GM23338 (cell line): Measurements from ENCODE around the gene RFX6. TPM values are rescaled to one million over a fixed set of nuclear protein-coding genes. Genes with fewer than 3 reads are reported as not detected.
"Not testable (repeated sequence)": the region's sequence is repeated elsewhere in the genome, so short reads cannot be mapped to it uniquely, and the experiment has no call there.

ENCODE experiments used
- ATAC-seq: fragments of 200-7000 bp; cut with Tn5 transposase; 3 replicates; pipeline ENCODE4 v1.9.1; 2020
- DNase-seq: peaks from one replicate; pipeline ENCODE4 v3.0.0-alpha.2; 2015; ENCODE audit warnings: low spot score
- H2AFZ ChIP-seq: fragments of 200-600 bp; sonication (generic); 2 replicates; pipeline ENCODE4 v1.8.0; 2016; ENCODE audit warnings: antibody characterized with exemption, mild to moderate bottlenecking, moderate library complexity
- H3F3A ChIP-seq: fragments of 200-600 bp; sonication (generic); replicated peaks from 2 replicates; pipeline ENCODE4 v1.8.0; 2017; ENCODE audit warnings: antibody characterized with exemption, mixed run types, low read depth
- H3K27ac ChIP-seq: fragments of 200-600 bp; sonication (generic); 2 replicates; pipeline ENCODE4 v1.6.1; 2016; ENCODE audit warnings: low read depth
- H3K27me3 ChIP-seq: fragments of 200-600 bp; sonication (generic); 2 replicates; pipeline ENCODE4 v1.8.0; 2016; ENCODE audit warnings: mild to moderate bottlenecking, mixed run types, moderate library complexity; ENCODE audit not compliant: insufficient read depth
- H3K36me3 ChIP-seq: fragments of 200-600 bp; sonication (generic); 2 replicates; pipeline ENCODE4 v1.8.0; 2016; ENCODE audit warnings: mild to moderate bottlenecking; ENCODE audit not compliant: insufficient read depth
- H3K4me1 ChIP-seq: fragments of 200-600 bp; sonication (generic); 2 replicates; pipeline ENCODE4 v1.8.0; 2016; ENCODE audit warnings: mild to moderate bottlenecking, moderate library complexity; ENCODE audit not compliant: insufficient read depth
- H3K4me2 ChIP-seq: fragments of 200-600 bp; sonication (generic); 2 replicates; pipeline ENCODE4 v1.7.1; 2017; ENCODE audit warnings: mixed run types
- H3K4me3 ChIP-seq: fragments of 200-600 bp; sonication (generic); 2 replicates; pipeline ENCODE4 v1.6.1; 2016; ENCODE audit warnings: mixed run types
- H3K79me2 ChIP-seq: fragments of 200-600 bp; sonication (generic); replicated peaks from 2 replicates; pipeline ENCODE4 v1.8.0; 2017; ENCODE audit warnings: mild to moderate bottlenecking; ENCODE audit not compliant: insufficient read depth
- H3K9me2 ChIP-seq: fragments of 200-600 bp; sonication (generic); 2 replicates; pipeline ENCODE4 v1.8.0; 2017; ENCODE audit not compliant: insufficient read depth
- H4K20me1 ChIP-seq: fragments of 200-600 bp; sonication (generic); replicated peaks from 2 replicates; pipeline ENCODE4 v1.8.0; 2017; ENCODE audit warnings: mild to moderate bottlenecking; ENCODE audit not compliant: insufficient read depth
- H3K27ac Mint-ChIP-seq: 2 replicates; pipeline ENCODE4 v1.8.0; 2020; ENCODE audit warnings: inconsistent platforms, mild to moderate bottlenecking, moderate library complexity, mixed read lengths
- H3K27me3 Mint-ChIP-seq: 3 replicates; pipeline ENCODE4 v1.8.0; 2022; ENCODE audit warnings: low read depth, mild to moderate bottlenecking, moderate library complexity, mixed read lengths, inconsistent platforms; ENCODE audit not compliant: insufficient read depth, poor library complexity
- H3K36me3 Mint-ChIP-seq: 3 replicates; pipeline ENCODE4 v1.8.0; 2021; ENCODE audit warnings: low read depth, mild to moderate bottlenecking, inconsistent platforms, moderate library complexity, mixed read lengths
- H3K4me1 Mint-ChIP-seq: 3 replicates; pipeline ENCODE4 v1.8.0; 2020; ENCODE audit warnings: mild to moderate bottlenecking, inconsistent platforms, mixed read lengths
- H3K4me3 Mint-ChIP-seq: 3 replicates; pipeline ENCODE4 v1.8.0; 2021; ENCODE audit warnings: moderate library complexity, mild to moderate bottlenecking, inconsistent platforms, mixed read lengths
- H3K9me3 Mint-ChIP-seq: 3 replicates; pipeline ENCODE4 v1.8.0; 2020; ENCODE audit warnings: moderate library complexity, mild to moderate bottlenecking, inconsistent platforms, mixed read lengths
- CREB1 ChIP-seq: fragments of 250-450 bp; sonication (Bioruptor Pico); IDR thresholded peaks from 2 replicates; pipeline ENCODE4 v1.5.0; 2020; ENCODE audit warnings: low read depth, mild to moderate bottlenecking, moderate library complexity
- EZH2 ChIP-seq: fragments of 200-600 bp; sonication (generic); IDR thresholded peaks from one replicate; pipeline ENCODE4 v1.8.0; 2017; ENCODE audit warnings: antibody characterized with exemption, mild to moderate bottlenecking, low read depth; ENCODE audit not compliant: unreplicated experiment
- JUNB ChIP-seq: IDR thresholded peaks from one replicate; pipeline ENCODE4 v1.6.1; 2016; ENCODE audit warnings: antibody characterized with exemption; ENCODE audit not compliant: unreplicated experiment
- POLR2AphosphoS5 ChIP-seq: IDR thresholded peaks from 2 replicates; pipeline ENCODE4 v1.6.1; 2016; ENCODE audit warnings: antibody characterized with exemption, low read depth
- STAT1 ChIP-seq: IDR thresholded peaks from one replicate; pipeline ENCODE4 v1.6.1; 2016; ENCODE audit warnings: antibody characterized with exemption; ENCODE audit not compliant: unreplicated experiment
- ZNF331 ChIP-seq: fragments of 250-450 bp; sonication (Bioruptor Pico); IDR thresholded peaks from 2 replicates; pipeline ENCODE4 v1.5.0; 2020; ENCODE audit warnings: low read depth, mild to moderate bottlenecking, moderate library complexity
- polyA plus RNA-seq: library from polyadenylated mRNA; unstranded; fragments of >200 nt; fragmentation: Nextera tagmentation; extraction: Ambion mirVana; gene quantifications from 2 replicates; pipeline ENCODE4 v1.2.1, GENCODE V29; 2016
- total RNA-seq: library from RNA; depleted of rRNA; stranded (reverse); fragments of >200 nt; shearing (Covaris generic); gene quantifications from 2 replicates; pipeline ENCODE4 v1.2.3, GENCODE V29; 2014
- TF ChIP-seq, protein P1 (sequence below), 2 experiments: fragments of 200-600 bp in 1 of 2; sonication (generic) in 1 of 2; conservative IDR thresholded peaks; 2 replicates each; pipeline versions ENCODE4 v1.5.1 to v1.6.1; 2016 to 2017; ENCODE audit warnings: antibody characterized with exemption in 2 of 2, low read depth in 2 of 2, mild to moderate bottlenecking in 2 of 2, moderate library complexity in 1 of 2
- TF ChIP-seq, protein P2 (sequence below): IDR thresholded peaks from 2 replicates; pipeline ENCODE4 v1.6.1; 2016; ENCODE audit warnings: antibody characterized with exemption

Gene RFX6
- total and polyA plus RNA-seq, 2 experiments from 2014 or later: 0.35 TPM; not detected in 1

DNA sequence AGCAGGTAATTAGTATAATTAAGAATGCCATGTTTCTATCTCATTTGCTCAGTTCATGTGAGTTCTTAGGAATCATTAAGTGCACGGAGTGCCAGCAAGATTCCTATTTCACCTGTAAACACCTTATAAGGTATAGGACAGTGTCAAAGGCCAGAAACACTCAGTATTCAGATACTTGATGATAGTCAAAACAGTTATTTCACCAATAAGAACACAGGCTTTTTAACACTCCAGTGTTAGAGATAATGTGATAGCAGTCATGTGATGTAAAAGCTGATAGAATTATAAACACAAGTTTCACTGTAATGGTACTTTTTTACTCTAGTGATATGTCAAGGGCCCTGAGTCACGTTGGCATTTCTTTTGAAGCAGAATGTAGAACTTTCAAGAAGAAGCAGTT is 48.1 kb upstream of the RFX6 start, which contains the start of gene GPRC6A (continued):
- TF ChIP-seq, protein P1, sequence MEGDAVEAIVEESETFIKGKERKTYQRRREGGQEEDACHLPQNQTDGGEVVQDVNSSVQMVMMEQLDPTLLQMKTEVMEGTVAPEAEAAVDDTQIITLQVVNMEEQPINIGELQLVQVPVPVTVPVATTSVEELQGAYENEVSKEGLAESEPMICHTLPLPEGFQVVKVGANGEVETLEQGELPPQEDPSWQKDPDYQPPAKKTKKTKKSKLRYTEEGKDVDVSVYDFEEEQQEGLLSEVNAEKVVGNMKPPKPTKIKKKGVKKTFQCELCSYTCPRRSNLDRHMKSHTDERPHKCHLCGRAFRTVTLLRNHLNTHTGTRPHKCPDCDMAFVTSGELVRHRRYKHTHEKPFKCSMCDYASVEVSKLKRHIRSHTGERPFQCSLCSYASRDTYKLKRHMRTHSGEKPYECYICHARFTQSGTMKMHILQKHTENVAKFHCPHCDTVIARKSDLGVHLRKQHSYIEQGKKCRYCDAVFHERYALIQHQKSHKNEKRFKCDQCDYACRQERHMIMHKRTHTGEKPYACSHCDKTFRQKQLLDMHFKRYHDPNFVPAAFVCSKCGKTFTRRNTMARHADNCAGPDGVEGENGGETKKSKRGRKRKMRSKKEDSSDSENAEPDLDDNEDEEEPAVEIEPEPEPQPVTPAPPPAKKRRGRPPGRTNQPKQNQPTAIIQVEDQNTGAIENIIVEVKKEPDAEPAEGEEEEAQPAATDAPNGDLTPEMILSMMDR (conservative IDR thresholded peaks at IDR 0.05; ENCODE audit: low read depth in 2 of 2): no peak
- TF ChIP-seq, protein P2, sequence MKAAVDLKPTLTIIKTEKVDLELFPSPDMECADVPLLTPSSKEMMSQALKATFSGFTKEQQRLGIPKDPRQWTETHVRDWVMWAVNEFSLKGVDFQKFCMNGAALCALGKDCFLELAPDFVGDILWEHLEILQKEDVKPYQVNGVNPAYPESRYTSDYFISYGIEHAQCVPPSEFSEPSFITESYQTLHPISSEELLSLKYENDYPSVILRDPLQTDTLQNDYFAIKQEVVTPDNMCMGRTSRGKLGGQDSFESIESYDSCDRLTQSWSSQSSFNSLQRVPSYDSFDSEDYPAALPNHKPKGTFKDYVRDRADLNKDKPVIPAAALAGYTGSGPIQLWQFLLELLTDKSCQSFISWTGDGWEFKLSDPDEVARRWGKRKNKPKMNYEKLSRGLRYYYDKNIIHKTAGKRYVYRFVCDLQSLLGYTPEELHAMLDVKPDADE: no peak
- no peak for TF ChIP-seq STAT1
- no peak for TF ChIP-seq CREB1 (CRISPR knock-in tag)
- TF ChIP-seq EZH2: no peak
- no peak for TF ChIP-seq ZNF331 (CRISPR knock-in tag)

DNA sequence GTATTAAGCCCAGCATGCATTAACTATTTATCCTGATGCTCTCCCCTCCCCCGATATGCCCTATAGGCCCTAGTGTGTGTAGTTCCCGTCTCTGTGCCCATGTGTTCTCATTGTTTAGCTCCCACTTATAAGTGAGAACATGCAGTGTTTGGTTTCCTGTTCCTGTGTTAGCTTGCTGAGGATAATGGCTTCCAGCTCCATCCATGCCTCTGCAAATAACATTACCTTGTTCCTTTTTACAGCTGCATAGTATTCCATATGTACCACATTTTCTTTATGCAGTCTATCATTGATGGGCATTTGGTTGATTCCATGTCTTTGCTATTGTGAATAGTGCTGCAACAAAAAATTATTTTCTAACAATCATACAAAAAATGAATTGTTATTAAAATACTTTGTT is 42.5 kb upstream of the RFX6 start:
- not testable (repeated sequence) for H3K79me2 ChIP-seq, H3K4me3 Mint-ChIP-seq, H3K4me1 Mint-ChIP-seq, H3K27ac ChIP-seq, DNase-seq, H3K9me2 ChIP-seq, H2AFZ ChIP-seq, H3K36me3 Mint-ChIP-seq, H3K36me3 ChIP-seq, H3K27me3 ChIP-seq, H3K27me3 Mint-ChIP-seq, H3K4me3 ChIP-seq, H3K4me1 ChIP-seq, ATAC-seq, H3F3A ChIP-seq, H3K9me3 Mint-ChIP-seq, H4K20me1 ChIP-seq, H3K4me2 ChIP-seq, H3K27ac Mint-ChIP-seq

DNA sequence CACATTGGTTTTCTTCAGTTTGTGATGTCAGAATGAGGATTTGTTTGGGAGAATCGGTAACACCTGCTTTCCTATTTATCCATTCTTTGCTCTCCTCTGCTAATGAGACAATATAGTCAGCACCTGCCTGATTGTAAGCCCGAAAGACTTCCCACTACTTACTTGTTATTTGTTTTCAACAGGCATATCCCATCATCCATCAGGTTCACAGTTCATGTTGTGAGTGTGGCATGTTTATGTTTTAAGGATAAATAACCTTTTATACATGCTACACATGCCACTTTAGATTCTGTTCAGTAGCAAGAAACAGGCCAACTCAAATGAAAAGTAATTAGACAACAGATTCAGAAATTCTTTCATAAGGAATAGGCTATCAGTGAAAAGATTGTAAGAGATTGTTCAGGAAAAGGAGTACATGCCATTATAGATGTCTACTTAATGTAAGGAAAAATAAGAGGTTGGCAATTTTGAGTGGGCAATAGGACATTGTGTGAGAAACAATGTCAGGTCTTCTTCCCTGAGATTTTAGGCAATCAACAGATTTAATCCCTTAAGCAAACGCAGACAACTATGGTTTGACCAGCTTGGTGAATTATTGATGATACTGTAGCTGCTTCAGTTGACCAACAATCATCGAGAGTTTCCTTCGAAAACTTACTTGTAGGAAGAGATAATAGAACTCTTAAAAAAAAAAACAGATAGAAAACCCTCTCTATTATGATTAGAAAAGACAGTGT is 40.3 kb upstream of the RFX6 start:
- ATAC-seq (no peak), DNase-seq (no peak)
- Histone ChIP-seq H3K4me2 (no peak overlapping the region), H3K27ac (no peak overlapping the region), H2AFZ (peak overlapping the region; percentile 28; the same call in 1 of the 2 replicates), H3K4me1 (no peaks in the 10 kb centered on the region), H3K9me2 (no peaks in the 10 kb centered on the region), H3F3A (no peaks in the 10 kb centered on the region), H3K4me3 (no peak overlapping the region), H4K20me1 (no peaks in the 10 kb centered on the region), H3K27me3 (no peaks in the 10 kb centered on the region), H3K36me3 (no peaks in the 10 kb centered on the region), H3K79me2 (no peaks in the 10 kb centered on the region)
- Mint-ChIP-seq H3K27ac (no peak overlapping the region; the same call in 1 of the 2 replicates), H3K4me3 (no peak overlapping the region), H3K9me3 (no peaks in the 10 kb centered on the region), H3K4me1 (no peaks in the 10 kb centered on the region), H3K36me3 (no peaks in the 10 kb centered on the region), H3K27me3 (no peaks in the 10 kb centered on the region)
- TF ChIP-seq JUNB (no peak), POLR2AphosphoS5 (no peak)
- TF ChIP-seq, protein P2: no peak
- TF ChIP-seq, protein P1 (conservative IDR thresholded peaks at IDR 0.05; ENCODE audit: low read depth in 2 of 2): no peak
